ENCODE data around the gene MESD.

GRCh38 chr15:80979538-80980200, 9.9 kb downstream of the MESD start:
- TF ChIP-seq, protein P1, sequence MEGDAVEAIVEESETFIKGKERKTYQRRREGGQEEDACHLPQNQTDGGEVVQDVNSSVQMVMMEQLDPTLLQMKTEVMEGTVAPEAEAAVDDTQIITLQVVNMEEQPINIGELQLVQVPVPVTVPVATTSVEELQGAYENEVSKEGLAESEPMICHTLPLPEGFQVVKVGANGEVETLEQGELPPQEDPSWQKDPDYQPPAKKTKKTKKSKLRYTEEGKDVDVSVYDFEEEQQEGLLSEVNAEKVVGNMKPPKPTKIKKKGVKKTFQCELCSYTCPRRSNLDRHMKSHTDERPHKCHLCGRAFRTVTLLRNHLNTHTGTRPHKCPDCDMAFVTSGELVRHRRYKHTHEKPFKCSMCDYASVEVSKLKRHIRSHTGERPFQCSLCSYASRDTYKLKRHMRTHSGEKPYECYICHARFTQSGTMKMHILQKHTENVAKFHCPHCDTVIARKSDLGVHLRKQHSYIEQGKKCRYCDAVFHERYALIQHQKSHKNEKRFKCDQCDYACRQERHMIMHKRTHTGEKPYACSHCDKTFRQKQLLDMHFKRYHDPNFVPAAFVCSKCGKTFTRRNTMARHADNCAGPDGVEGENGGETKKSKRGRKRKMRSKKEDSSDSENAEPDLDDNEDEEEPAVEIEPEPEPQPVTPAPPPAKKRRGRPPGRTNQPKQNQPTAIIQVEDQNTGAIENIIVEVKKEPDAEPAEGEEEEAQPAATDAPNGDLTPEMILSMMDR (IDR thresholded peaks at IDR 0.05 in 2 of 3, conservative IDR thresholded peaks at IDR 0.05 in 1 of 3; ENCODE audit: insufficient read depth in 2 of 3, low read depth in 1 of 3, low read length in 3 of 3), result no peak
- TF ChIP-seq EP300 (IDR thresholded peaks at IDR 0.05; ENCODE audit: low read length), result no peak
- TF ChIP-seq CHD2 (IDR thresholded peaks at IDR 0.05; ENCODE audit: low read depth, low read length), result no peak
- TF ChIP-seq SIX5 (IDR thresholded peaks at IDR 0.05; ENCODE audit: borderline replicate concordance in 1 of 2, insufficient read depth in 1 of 2, low read depth in 1 of 2, low read length in 2 of 2), result no peak
